Measurements from ENCODE around the gene CENPX.

DNA sequence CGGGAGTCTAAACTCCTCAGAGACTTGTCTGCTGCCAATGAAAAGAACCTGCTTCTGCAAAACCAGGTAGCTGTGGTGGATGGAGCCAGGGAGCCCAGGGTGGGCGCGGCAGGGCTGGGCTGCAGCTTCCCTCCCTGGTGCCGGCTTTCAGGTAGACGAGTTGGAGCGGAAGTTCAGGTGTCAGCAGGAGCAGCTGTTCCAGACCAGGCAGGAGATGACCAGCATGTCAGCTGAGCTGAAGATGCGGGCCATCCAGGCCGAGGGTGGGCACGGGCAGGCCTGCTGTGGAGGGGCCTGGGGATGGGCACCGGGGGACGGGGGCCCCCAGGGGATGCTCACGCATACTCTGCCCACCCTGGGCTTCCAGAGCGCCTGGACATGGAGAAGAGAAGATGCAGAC is 5.6 kb upstream of the CENPX start:
- TF ChIP-seq CTBP1 (IDR thresholded peaks at IDR 0.05; ENCODE audit: borderline replicate concordance) (no peak), NFRKB (IDR thresholded peaks at IDR 0.05) (no peak), FOXM1 (IDR thresholded peaks at IDR 0.05; ENCODE audit: borderline replicate concordance) (no peak), ZNF384 (IDR thresholded peaks at IDR 0.05) (no peak), SUZ12 (IDR thresholded peaks at IDR 0.05) (no peak), FOXA1 (IDR thresholded peaks at IDR 0.05) (no peak), ARNT (IDR thresholded peaks at IDR 0.05) (no peak), SP1 (IDR thresholded peaks at IDR 0.05) (no peak), LEF1 (IDR thresholded peaks at IDR 0.05; ENCODE audit: borderline replicate concordance) (no peak), HDGF (IDR thresholded peaks at IDR 0.05; ENCODE audit: borderline replicate concordance) (no peak), ELF4 (IDR thresholded peaks at IDR 0.05) (no peak), TARDBP (IDR thresholded peaks at IDR 0.05) (no peak)
